GM13976 (cell line): Measurements from ENCODE around the gene TFB1M.

Source experiments
- DNase-seq: peaks from one replicate; pipeline ENCODE4 v3.0.0; 2012; ENCODE audit warnings: low spot score
- in situ Hi-C: fragments of 300-500 bp; cut with MboI; formaldehyde crosslinking; loops from one replicate; pipeline ENCODE4 v1.12.0; 2022; ENCODE audit warnings: low sequenced_read_pairs, mixed read lengths, inconsistent platforms; ENCODE audit not compliant: unreplicated experiment
- TF ChIP-seq, protein P1 (sequence below): IDR thresholded peaks from 2 replicates; pipeline ENCODE4 v1.5.1; 2012; ENCODE audit warnings: borderline replicate concordance, mild to moderate bottlenecking; ENCODE audit not compliant: insufficient read depth; ENCODE audit errors: extremely low read depth, missing control alignments, control extremely low read depth

TFB1M gene

DNA sequence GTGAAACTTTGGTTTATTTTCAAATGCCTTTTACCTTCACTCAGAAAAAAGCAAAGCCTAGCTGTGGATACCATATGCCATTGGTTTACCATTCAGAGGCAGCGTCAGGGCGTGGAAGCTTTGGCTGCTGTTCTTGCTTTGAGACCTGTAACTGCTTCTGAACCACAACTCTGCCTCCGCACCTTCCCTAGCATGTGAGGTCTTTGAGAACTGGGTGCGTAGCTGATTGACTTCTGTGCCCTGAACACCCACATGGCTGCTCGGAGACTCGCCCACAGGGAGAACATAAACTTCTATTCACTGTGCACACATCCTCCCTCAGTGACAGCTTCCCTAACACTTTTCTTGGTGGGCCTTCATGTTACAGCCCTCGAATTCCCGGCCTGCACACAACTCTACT, 61.7 kb downstream of the TFB1M start:
- in situ Hi-C loops, result loop anchor here (5.0 kb wide), 1 partner anchor 75 kb away; no protein-coding TSS in a partner anchor
- TF ChIP-seq, protein P1, sequence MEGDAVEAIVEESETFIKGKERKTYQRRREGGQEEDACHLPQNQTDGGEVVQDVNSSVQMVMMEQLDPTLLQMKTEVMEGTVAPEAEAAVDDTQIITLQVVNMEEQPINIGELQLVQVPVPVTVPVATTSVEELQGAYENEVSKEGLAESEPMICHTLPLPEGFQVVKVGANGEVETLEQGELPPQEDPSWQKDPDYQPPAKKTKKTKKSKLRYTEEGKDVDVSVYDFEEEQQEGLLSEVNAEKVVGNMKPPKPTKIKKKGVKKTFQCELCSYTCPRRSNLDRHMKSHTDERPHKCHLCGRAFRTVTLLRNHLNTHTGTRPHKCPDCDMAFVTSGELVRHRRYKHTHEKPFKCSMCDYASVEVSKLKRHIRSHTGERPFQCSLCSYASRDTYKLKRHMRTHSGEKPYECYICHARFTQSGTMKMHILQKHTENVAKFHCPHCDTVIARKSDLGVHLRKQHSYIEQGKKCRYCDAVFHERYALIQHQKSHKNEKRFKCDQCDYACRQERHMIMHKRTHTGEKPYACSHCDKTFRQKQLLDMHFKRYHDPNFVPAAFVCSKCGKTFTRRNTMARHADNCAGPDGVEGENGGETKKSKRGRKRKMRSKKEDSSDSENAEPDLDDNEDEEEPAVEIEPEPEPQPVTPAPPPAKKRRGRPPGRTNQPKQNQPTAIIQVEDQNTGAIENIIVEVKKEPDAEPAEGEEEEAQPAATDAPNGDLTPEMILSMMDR, result no peak
- no peak for DNase-seq

GRCh38 chr6:155250701-155251381, 63.4 kb downstream of the TFB1M start:
- in situ Hi-C loops, result loop anchor here (5.0 kb wide), 1 partner anchor 74 kb away; no protein-coding TSS in a partner anchor
- no peak for DNase-seq
- TF ChIP-seq, protein P1, result no peak

DNA sequence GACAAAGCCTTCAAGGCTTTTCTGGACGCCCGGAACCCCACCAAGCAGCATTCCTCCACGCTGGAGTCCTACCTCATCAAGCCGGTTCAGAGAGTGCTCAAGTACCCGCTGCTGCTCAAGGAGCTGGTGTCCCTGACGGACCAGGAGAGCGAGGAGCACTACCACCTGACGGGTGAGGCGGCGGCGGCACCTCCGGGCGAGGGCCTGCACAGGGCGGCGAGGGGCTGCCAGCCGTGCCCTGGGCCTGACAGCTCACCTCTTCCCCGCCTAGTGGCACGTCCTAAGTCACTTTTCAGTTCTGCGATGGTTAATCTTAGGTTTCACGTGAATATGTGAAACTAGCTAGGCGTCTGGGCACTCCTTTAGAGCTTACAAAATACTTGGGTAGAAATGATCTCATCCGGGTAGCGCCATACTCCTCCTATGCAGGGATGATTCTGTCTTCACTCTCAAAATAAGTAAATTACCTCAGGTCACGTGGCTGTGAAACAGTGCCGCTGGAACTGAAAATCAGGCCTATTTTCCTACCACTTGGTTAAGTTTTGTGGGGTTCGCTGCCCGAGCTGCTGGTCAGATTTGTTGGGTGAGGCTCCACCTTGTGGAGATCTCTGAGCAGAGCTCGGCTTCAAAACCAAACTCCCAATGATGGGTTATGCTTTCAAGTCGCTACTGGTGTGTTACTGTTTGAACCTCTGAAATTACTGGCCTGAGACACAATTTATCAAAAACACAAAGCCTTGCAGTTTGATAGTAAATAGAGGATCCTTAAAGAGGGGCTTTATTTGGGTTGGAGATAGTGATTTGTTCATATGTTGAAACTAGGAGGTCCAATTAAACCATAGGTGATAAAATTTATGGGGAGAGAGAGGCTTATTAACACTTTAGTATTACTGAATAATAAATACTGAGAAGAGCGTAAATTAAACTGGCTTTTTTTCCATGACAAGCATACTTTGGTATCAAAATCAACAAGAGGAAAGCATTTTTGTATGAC, 66.0 kb downstream of the TFB1M start:
- in situ Hi-C loops, result loop anchor here (10.0 kb wide), 1 partner anchor 324 kb away; no protein-coding TSS in a partner anchor
- TF ChIP-seq, protein P1, result peak; percentile 68
- peak; percentile 76 for DNase-seq

DNA sequence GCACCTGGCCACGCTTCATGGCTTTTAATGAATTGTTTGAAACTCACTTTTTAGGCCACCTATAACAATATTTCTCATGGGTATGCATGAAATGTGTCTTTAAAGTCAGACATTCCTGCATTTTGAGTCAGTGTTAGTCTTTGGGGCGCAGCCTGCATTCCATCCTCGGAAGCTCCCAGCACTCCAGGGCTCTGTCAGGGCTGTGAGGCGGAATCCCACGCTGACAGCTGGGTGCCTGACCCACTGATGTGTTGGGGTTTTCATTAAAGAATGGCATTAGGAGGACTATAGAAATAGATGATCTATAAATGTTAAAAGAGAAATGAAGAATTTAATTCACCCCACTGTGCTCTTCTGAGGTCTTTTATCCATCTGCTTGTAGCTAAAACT, 66.7 kb downstream of the TFB1M start:
- TF ChIP-seq, protein P1, result no peak
- in situ Hi-C loops, result loop anchor here (10.0 kb wide), 1 partner anchor 323 kb away; no protein-coding TSS in a partner anchor
- DNase-seq, result no peak

GRCh38 chr6:155246825-155247224, 67.5 kb downstream of the TFB1M start:
- in situ Hi-C loops, result loop anchor here (10.0 kb wide), 1 partner anchor 322 kb away; no protein-coding TSS in a partner anchor
- TF ChIP-seq, protein P1, result no peak
- DNase-seq, result no peak

- DNase-seq, result no peak
- in situ Hi-C loops, result loop anchor here (10.0 kb wide), 1 partner anchor 321 kb away; no protein-coding TSS in a partner anchor
- TF ChIP-seq, protein P1, result no peak
These were observed 68.5 kb downstream of the TFB1M start for GRCh38 chr6:155245831-155246230.
